GOT3 (cell line): Measurements from ENCODE around the gene CFAP141.

Experiments used
- DNase-seq: peaks from one replicate; lab custom pipeline; 2025; ENCODE audit warnings: mixed read lengths; lab: John Stamatoyannopoulos, UW

The CFAP141 gene

GRCh38 chr1:154171880-154172279 lies 34.3 kb downstream of the CFAP141 start:
- no peak for DNase-seq

- DNase-seq, result no peak
These were observed 34.9 kb downstream of the CFAP141 start for GRCh38 chr1:154171223-154171583.

- no peak for DNase-seq
These were observed 35.4 kb downstream of the CFAP141 start for GRCh38 chr1:154170547-154171222.

GRCh38 chr1:154167461-154167860 lies 38.7 kb downstream of the CFAP141 start:
- no peak for DNase-seq

GRCh38 chr1:154166207-154166606 lies 39.9 kb downstream of the CFAP141 start:
- DNase-seq, result no peak

GRCh38 chr1:154159554-154159953 lies 46.6 kb downstream of the CFAP141 start:
- no peak for DNase-seq

GRCh38 chr1:154158307-154159125 lies 47.6 kb downstream of the CFAP141 start:
- DNase-seq, result no peak

GRCh38 chr1:154157520-154158306 lies 48.4 kb downstream of the CFAP141 start:
- no peak for DNase-seq

GRCh38 chr1:154155251-154155650 lies 50.9 kb downstream of the CFAP141 start:
- no peak for DNase-seq

- DNase-seq, result no peak
These were observed 51.5 kb downstream of the CFAP141 start, which contains the start of gene NUP210L for GRCh38 chr1:154154534-154155191. Gene NUP210L (minus strand): TSS chr1:154155073.

- no peak for DNase-seq
These were observed 52.1 kb downstream of the CFAP141 start for GRCh38 chr1:154154053-154154452.

GRCh38 chr1:154151311-154151710 lies 54.8 kb downstream of the CFAP141 start:
- no peak for DNase-seq
